Panc1 (cell line): ENCODE measurements around the gene IPO13. TPM values are rescaled to one million over a fixed set of nuclear protein-coding genes. Genes with fewer than 3 reads are reported as not detected.

ENCODE experiments used
- ATAC-seq: fragments of 200-7000 bp; cut with Tn5 transposase; 2 replicates; pipeline ENCODE4 v1.9.1; 2020; ENCODE audit warnings: mild to moderate bottlenecking, moderate library complexity
- BruUV-seq: library from RNA; stranded (reverse); fragments of 400-500 nt; replicated peaks from 2 replicates; lab custom pipeline; 2021; lab: Mats Ljungman, UMichigan
- CTCF ChIA-PET: fragments of 300-600 bp; sonication (Branson Sonifier 250); formaldehyde crosslinking; loops from one replicate; lab custom pipeline; 2022; ENCODE audit warnings: antibody characterized with exemption; lab: Charles Lee
- POLR2A ChIA-PET: fragments of 300-600 bp; sonication (Branson Sonifier 250); formaldehyde crosslinking; loops from one replicate; lab custom pipeline; 2022; ENCODE audit warnings: antibody characterized with exemption; lab: Charles Lee
- DNase-seq: peaks from one replicate; pipeline ENCODE4 v3.0.0-alpha.2; 2010; ENCODE audit warnings: low read depth, low spot score
- H3K27ac ChIP-seq: 2 replicates; pipeline ENCODE4 v1.5.1; 2011; ENCODE audit warnings: mild to moderate bottlenecking, low read length, inconsistent platforms
- H3K27me3 ChIP-seq: fragments of 200-500 bp; sonication (Bioruptor generic); 2 replicates; pipeline ENCODE4 v1.6.0; 2014; ENCODE audit warnings: low read length, inconsistent platforms; ENCODE audit not compliant: control insufficient read depth, insufficient read depth
- H3K36me3 ChIP-seq: fragments of 200-500 bp; sonication (Bioruptor generic); 2 replicates; pipeline ENCODE4 v1.5.1; 2014; ENCODE audit warnings: inconsistent platforms, mild to moderate bottlenecking, low read length, moderate library complexity; ENCODE audit not compliant: control insufficient read depth, insufficient read depth
- H3K4me1 ChIP-seq: 2 replicates; pipeline ENCODE4 v1.5.1; 2011; ENCODE audit warnings: inconsistent platforms, mild to moderate bottlenecking, low read length, moderate library complexity; ENCODE audit not compliant: control insufficient read depth, insufficient read depth
- H3K4me3 ChIP-seq, 2 experiments: 2 replicates each; pipeline ENCODE4 v1.5.1; 2011 to 2012; ENCODE audit warnings: low read depth in 2 of 2, low read length in 2 of 2, mild to moderate bottlenecking in 2 of 2, inconsistent platforms in 1 of 2, moderate library complexity in 1 of 2
- H3K9me3 ChIP-seq: fragments of 200-500 bp; sonication (Bioruptor generic); 2 replicates; pipeline ENCODE4 v1.5.1; 2014; ENCODE audit warnings: low read depth, mild to moderate bottlenecking, inconsistent platforms, low read length, moderate library complexity; ENCODE audit not compliant: control insufficient read depth, insufficient read depth
- POLR2AphosphoS5 ChIP-seq: IDR thresholded peaks from 2 replicates; pipeline ENCODE4 v1.6.1; 2012; ENCODE audit warnings: mild to moderate bottlenecking, low read depth, low read length, moderate library complexity
- REST ChIP-seq, 2 experiments: IDR thresholded peaks; 2 replicates each; pipeline ENCODE4 v1.6.1; 2011 to 2012; ENCODE audit warnings: low read depth in 2 of 2, control low read depth in 1 of 2, low read length in 1 of 2, mild to moderate bottlenecking in 1 of 2, moderate library complexity in 1 of 2; ENCODE audit not compliant: insufficient read depth in 1 of 2
- SIN3A ChIP-seq: IDR thresholded peaks from 2 replicates; pipeline ENCODE4 v1.6.1; 2012; ENCODE audit warnings: low read depth, mild to moderate bottlenecking, low read length, moderate library complexity, borderline replicate concordance; ENCODE audit not compliant: insufficient read depth
- TCF7L2 ChIP-seq: IDR thresholded peaks from 2 replicates; pipeline ENCODE4 v1.6.1; 2011; ENCODE audit warnings: mild to moderate bottlenecking, low read depth, low read length, inconsistent platforms
- in situ Hi-C: cut with HindIII; loops from 2 replicates; pipeline ENCODE4 v1.10.0; 2016; ENCODE audit warnings: low sequenced_read_pairs, low pct_unique_long_range_greater_than_20kb
- intact Hi-C: fragments of 100-400 bp; cut with micrococcal nuclease; formaldehyde crosslinking; loops from one replicate; pipeline ENCODE4 v1.10.0; 2022; ENCODE audit not compliant: unreplicated experiment
- total RNA-seq: library from RNA; stranded (reverse); gene quantifications from one replicate; pipeline ENCODE4 v1.2.1, GENCODE V29; 2021; ENCODE audit not compliant: unreplicated experiment
- TF ChIP-seq, protein P1 (sequence below): fragments of 450-650 bp; IDR thresholded peaks from 2 replicates; pipeline ENCODE4 v1.5.1; 2017; ENCODE audit warnings: mild to moderate bottlenecking

IPO13 gene
- total RNA-seq, 1 experiment from 2014 or later, result 40.0 TPM

GRCh38 chr1:43981636-43982035 lies 34.9 kb downstream of the IPO13 start:
- Histone ChIP-seq H3K4me3 (no peak overlapping the region), H3K9me3 (no peaks in the 10 kb centered on the region), H3K27me3 (no peaks in the 10 kb centered on the region), H3K4me1 (peaks cover 25% of the 10 kb centered on the region), H3K36me3 (peaks cover 6% of the 10 kb centered on the region; the same call in 1 of the 2 replicates), H3K27ac (no peak overlapping the region)
- in situ Hi-C loops, result no loop called here
- TF ChIP-seq TCF7L2 (no peak), SIN3A (no peak), POLR2AphosphoS5 (no peak), REST (IDR thresholded peaks at IDR 0.05; ENCODE audit: insufficient read depth in 1 of 2, low read depth in 2 of 2, low read length in 1 of 2) (no peak)
- TF ChIP-seq, protein P1, sequence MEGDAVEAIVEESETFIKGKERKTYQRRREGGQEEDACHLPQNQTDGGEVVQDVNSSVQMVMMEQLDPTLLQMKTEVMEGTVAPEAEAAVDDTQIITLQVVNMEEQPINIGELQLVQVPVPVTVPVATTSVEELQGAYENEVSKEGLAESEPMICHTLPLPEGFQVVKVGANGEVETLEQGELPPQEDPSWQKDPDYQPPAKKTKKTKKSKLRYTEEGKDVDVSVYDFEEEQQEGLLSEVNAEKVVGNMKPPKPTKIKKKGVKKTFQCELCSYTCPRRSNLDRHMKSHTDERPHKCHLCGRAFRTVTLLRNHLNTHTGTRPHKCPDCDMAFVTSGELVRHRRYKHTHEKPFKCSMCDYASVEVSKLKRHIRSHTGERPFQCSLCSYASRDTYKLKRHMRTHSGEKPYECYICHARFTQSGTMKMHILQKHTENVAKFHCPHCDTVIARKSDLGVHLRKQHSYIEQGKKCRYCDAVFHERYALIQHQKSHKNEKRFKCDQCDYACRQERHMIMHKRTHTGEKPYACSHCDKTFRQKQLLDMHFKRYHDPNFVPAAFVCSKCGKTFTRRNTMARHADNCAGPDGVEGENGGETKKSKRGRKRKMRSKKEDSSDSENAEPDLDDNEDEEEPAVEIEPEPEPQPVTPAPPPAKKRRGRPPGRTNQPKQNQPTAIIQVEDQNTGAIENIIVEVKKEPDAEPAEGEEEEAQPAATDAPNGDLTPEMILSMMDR, result no peak
- intact Hi-C loops, result no loop called here
- POLR2A ChIA-PET, result no interaction called here
- DNase-seq, result no peak
- CTCF ChIA-PET, result no interaction called here
- ATAC-seq, result no peak
- BruUV-seq, result no TSS peak

DNA sequence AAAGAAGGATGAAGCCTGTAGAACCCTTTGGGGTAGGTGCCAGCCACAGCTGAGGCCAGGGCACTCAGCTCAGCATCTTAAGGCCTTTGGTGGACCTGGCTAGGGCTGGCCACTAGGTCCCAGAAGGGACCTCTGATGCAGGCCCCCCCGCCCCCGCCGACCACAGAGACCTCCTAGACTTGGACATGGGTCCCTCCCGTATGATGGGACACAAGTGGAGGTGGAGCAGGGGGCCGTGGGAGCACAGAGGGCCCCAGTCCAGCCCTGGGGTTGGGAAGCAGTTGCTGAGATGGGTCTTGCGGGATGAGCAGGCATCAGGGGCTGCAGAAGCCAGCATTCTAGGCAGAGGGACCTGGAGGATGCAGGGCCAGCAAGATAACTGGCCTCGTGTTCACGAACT lies 35.5 kb downstream of the IPO13 start:
- no peak for DNase-seq

More for the DNA sequence above, 35.5 kb downstream of the IPO13 start:
- Histone ChIP-seq H3K36me3 (0 out of 2 replicates have a peak, but pooled peaks cover 3% of the 10 kb centered on the region), H3K4me1 (peaks cover 19% of the 10 kb centered on the region), H3K27me3 (no peaks in the 10 kb centered on the region), H3K4me3 (no peak overlapping the region), H3K9me3 (no peaks in the 10 kb centered on the region), H3K27ac (no peak overlapping the region)
- ATAC-seq, result no peak
- intact Hi-C loops, result no loop called here
- no peak for TF ChIP-seq TCF7L2
- TF ChIP-seq POLR2AphosphoS5, result no peak
- no peak for TF ChIP-seq REST (IDR thresholded peaks at IDR 0.05; ENCODE audit: insufficient read depth in 1 of 2, low read depth in 2 of 2, low read length in 1 of 2)
- no peak for TF ChIP-seq SIN3A
- TF ChIP-seq, protein P1, result no peak
- CTCF ChIA-PET, result no interaction called here
- POLR2A ChIA-PET, result no interaction called here
- in situ Hi-C loops, result no loop called here
- BruUV-seq, result no TSS peak
